A204.1 (cell line): Measurements from ENCODE around the gene SLC8A1.

Experiments used
- FAIRE-seq: peaks from 2 replicates; lab custom pipeline; 2012; peaks lifted over from hg19 to GRCh38; lab: Jason Lieb, UNC

Gene SLC8A1

DNA sequence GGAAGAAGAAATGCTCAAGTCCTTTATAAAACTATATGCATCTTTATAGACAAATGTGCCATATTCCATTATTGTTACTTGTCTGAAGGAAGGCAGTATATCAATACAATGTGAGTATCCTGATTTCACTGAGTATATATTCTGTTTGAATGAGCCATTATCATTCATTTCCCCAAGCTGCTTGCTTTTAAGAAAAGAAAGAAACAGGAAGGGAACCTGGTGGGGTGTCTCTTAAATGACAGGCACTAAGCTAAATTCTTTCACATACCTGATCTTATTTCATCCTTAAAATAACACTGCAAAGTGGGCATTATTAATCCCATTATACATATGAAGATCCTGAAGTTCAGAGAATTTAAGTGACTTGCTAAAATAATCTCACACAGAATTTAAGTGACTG, 307.9 kb downstream of the SLC8A1 start:
- FAIRE-seq: no peak

DNA sequence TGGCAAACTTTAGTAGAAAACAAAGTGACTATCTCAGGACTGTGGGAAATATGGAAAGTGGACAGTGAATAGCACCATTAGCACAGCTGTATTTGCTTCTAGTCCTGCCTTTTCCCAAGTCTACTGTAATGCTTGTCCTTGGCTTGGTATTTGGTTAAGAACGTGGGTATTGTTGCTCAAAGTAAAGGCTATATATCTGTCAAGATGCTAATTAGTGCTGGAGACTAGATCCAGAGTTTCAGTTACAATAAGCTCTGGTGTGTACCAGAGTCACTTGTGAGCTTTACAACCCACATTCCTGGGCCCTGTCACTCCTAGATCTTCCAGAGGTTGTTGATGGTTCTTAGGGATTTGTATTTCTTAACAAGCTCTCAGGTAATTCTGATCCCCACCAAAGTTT, 313.6 kb downstream of the SLC8A1 start:
- no peak for FAIRE-seq

DNA sequence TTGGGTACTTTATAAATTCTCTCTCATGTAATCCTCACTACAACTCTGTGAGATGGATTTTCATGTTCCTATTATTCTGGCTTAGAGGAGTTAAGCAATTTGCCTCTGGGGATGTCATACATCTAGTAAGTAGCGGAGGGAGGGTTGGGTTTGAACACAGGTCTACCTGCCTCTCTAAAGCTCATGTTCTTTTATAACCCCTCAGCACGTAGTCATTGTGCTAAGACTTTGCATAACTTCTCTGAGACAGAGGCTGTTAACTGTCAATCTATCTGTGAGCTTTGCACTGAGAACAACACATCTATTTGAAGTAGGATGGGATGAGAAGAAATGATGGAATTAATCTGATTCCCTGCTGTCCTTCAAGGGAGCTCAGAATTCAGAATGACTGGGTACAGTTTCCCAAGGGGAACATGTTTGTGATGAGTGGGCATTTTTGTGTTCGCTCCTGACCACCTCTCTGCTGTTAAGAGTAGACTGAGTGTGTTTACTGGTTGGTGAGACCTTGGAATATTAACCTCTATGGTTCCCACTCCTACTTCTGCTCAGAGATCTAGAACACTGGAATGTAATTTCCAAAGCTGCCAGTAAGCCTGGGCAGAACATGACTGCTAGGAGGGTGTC, 320.7 kb downstream of the SLC8A1 start:
- FAIRE-seq: no peak

DNA sequence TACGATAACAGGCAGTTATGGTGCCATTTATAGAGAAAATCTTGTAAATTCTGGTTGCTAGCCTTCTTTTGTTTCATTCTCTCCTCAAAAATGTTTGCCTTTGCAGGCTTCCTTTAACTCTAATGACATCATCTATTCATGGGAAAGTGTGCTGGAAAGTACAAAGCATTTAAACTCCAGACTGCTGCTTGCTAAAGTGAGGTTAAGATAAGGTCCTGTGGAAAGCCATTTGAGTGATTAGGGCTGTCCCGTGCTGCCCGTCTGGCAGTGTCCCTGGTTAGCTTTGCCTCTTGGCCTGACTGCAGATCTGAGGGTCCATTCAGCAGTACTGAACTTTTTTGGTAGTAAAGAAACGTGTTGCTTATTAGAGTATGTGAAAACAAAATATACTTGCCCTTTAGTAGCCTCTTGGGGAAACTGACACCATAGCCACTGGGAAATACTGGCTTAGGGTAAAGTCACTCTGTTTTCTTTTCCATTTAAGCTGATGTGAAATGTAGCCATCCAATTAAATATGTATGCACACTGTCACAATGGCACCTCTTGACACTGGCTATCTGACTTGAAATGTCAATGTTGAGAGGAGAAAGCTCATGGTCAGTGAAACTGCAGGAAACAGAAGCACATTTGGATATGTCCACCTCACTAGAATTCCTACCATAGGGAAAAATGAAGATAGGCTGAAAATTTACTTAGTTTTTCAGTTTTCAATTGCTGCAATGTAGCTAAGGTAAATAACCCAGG, 321.5 kb downstream of the SLC8A1 start:
- FAIRE-seq: no peak

DNA sequence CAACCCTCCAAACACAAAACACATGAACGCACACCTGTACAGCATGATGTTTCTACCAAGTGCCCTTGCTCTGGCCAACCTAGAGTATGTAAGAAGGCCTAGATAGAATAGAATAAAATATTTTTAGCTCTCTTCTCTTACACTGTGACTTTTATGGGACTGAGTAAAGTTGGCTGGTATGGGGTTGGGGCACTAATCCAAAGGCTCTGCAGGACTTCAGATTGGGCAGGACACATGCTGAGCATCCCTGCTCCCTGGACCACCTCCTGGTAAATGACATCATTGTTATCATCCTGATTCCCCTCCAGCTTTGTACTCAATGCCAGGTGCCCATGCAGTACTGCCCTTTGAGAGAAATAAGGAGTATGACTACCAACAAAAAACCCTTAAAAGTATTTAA, 322.2 kb downstream of the SLC8A1 start:
- no peak for FAIRE-seq

DNA sequence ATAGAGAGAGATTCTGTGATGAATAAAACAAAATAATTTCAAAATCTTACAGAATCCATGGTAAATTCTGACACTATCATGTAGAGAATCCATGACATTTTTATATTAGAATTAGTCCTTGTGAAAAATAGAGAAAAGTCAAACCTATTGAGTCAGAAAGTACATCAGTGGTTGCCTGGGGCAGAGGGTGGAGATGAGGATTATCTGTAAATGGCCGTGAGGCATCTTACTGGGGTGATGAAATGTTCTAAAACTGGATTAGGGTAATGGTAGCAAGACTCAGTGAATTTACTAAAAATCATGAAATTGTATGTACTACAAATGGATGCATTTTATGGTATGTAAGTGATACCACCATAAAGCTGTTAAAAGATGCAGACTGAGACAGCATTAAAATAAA, 323.1 kb downstream of the SLC8A1 start:
- FAIRE-seq: no peak

DNA sequence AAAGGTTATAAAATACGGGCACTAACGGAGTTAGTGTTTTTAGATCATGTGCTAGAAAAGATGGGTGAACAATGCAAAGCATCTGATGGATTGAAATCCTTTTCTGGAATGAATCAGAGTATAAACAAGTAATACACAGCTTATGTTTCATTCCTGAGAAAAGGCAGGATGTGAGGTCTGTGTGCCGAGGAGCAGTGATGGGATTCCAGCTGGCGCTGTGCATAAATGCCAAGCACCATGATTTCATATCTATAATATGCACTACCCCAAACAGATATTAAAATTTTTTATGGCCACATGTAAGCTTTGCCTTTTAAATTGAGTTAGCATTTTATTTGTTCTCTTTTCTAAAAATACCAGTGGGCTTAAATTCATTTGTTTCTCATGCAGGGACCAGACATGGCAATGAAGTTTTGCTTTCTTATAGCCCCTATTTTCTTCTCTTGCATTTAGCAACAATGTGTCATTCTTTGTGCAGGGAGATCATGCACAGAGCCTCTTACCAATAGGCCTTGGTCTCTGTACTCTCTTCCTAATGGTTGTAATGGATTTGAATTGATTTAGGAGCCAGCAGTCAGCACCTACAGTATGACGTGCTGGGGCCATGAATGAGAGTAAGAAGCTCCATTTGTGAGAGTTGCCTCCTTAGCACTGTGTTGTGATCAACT, 323.9 kb downstream of the SLC8A1 start:
- FAIRE-seq: no peak

DNA sequence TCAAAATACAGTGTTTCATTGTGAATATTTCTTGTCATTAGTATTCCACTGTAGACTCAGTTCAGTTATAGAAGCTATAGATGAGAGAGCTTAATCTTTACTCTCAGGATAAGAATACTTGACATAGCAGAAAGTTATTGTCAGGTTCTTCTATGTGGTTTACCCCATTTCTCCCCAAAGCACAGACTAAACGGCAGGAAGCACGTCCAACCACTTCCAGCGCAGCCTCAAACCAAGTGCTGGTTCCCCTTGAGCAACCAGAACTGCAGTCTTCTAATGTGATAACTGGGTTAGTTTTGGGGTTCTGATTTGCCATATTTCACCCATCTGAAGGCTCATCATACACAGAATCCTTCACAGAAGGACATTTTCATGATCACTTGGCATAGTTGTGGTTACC, 324.7 kb downstream of the SLC8A1 start:
- no peak for FAIRE-seq

DNA sequence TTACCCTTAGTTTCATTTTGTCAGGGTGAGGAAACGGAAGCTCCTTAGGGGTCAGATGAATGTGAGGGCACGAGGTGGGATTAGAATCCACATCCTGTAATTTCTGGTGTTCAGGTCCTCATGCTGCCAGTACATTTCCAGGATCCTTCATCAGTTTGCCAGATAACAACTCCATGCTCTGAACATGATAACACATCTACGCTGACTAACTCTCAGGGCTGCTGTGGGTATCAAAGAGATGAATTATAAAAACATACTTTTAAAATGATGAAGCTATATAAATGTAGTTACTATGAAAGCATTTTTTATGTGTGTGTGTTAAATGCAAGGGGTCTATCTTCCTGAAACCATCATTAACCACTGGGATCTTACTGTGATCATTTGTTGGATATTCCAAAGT, 325.9 kb downstream of the SLC8A1 start:
- no peak for FAIRE-seq

DNA sequence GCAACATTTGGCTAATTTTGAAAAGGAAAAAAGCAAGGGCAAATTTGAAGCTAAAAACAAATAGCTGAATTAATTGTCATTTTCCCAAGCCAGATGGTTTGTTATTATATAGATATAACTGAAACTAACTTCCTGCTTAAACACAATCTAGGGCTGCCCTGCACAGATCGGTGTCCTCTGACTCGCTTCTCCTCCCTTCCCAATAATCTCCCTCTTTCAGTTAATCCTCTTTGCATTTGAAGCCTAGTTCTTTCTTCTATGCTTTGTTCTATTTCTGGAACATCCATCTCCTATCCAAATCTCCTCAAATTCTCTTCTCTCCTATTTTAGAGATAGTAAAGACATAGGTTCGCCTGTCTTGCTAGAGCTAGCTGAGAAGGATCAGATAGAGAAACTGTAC, 328.1 kb downstream of the SLC8A1 start:
- FAIRE-seq: no peak

DNA sequence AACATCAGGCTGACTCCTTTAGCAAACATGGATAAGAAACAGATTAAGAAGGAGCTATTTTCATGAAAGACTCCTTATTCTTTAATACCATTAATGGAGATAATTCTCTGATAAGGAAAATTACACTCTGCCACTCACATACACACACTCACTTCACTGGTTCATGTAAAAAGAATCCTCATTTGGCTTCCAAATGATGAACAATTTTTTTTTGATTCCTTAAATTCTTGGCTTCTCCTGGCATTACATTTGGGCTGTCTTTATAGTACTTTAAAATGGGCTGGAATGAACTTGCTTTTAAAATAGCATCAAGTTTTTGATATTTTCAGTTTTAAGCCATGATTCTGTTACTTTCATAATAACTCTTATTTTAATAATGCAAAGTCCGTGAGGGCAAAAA, 328.6 kb downstream of the SLC8A1 start:
- FAIRE-seq: no peak

DNA sequence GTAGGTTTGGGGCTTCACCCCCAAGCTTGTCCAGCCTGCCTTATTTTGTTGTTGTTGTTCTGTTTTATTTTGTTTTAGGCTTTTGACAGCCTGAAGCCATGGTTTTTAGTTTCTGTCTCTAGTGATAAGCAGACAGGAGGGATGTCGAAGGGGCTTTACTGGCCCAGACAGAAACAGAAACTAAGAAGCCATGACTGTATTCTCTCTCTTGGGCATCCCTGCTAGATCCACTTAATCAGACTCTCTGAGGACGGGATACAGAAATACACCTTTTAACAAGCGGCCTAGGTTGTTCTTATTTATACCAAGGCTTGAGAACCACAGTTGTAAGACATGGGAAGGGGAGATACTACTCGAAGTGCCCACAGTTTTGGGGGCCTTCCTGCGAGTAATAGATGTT, 330.9 kb downstream of the SLC8A1 start:
- no peak for FAIRE-seq

DNA sequence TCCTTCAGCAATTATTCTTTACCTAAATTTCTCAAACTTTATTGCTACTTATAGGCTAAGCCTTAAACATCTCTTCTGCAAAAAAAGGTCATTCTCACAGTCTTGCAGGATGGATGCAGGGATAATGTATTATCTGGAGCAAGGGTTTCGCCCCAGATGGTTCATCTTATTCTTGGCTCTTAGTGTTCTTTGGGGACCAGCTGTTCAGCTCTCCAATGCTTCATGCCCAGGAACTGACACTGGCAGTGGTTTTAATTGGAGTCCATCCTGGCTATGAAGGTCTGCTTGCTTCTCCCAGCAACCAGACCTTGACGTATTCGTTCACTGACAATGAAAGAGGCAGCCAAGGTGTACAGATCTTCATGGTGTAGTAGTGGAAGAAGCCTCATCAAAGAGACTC, 331.9 kb downstream of the SLC8A1 start:
- no peak for FAIRE-seq

DNA sequence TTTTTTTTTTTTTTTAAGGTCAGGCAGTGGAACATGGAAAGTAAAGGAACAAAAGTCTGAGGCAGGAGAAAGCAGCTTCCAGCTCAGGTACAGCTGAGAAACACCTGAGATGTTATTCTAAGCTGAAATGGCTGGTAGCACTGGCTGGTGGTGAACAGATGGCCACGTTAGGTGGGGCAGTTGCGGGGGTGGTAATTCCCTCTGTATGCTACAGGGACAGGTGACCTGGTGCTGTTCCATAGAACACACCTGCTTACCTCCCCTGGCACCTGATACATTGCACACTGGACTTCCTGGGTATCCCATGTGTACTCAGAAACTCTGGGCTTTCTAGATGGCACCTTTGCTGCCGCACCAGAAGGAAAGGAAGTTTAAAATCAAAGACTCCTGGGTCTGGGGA, 333.3 kb downstream of the SLC8A1 start:
- FAIRE-seq: no peak

DNA sequence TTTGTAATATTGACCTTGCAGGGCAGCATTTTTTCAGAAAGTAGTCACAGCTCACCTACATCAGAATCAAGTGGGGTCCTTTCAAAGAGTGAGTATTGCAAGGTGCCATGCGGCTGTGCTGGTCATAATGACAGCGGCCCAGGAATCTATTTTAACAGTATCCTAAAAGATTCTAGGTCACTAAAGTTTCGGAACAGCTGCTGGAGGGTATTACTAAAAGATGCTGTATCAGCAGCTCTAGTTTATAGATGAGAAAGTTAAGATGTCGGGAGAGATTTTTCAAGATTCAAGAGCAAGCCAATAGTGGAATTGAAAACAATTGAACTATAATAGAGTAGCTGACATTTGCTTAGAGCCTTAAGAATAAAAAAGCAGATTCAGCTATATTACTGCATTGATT, 336.0 kb downstream of the SLC8A1 start:
- FAIRE-seq: no peak

DNA sequence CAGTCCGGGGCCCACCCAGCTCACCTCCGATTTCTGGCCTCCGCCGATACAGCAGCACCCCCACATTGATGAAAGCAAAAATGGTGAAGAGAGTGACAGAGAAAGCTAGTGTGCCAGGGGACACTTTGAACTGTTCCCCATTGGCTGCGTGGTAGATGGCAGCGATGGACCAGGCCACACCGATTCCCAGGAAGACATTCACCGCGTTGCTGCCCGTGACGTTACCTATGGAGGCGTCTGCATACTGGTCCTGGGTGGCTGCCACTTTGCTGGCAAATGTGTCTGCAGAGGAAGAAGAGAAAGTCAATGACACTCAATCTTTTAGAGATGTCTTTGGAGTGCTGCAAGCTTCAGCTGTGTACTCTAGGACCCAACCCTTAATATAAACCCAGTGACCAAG, 336.5 kb downstream of the SLC8A1 start:
- no peak for FAIRE-seq

DNA sequence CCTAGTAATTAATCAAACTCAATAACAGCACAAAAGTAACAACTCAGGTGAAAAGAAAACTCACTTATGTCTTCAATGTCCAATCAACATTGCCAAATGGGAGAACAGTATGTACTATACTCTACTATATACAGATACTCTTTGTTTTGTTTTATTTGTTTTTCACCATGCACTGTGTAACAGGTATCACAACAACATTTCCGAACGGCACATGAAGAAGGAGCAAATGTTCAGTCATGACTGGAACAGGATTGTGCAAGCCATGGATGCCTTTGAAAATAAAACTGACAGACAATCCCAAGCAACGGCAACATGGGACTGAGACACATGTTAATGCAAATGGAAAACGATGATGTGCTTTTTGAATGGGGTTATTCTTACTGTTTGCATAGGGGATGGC, 337.9 kb downstream of the SLC8A1 start:
- no peak for FAIRE-seq

DNA sequence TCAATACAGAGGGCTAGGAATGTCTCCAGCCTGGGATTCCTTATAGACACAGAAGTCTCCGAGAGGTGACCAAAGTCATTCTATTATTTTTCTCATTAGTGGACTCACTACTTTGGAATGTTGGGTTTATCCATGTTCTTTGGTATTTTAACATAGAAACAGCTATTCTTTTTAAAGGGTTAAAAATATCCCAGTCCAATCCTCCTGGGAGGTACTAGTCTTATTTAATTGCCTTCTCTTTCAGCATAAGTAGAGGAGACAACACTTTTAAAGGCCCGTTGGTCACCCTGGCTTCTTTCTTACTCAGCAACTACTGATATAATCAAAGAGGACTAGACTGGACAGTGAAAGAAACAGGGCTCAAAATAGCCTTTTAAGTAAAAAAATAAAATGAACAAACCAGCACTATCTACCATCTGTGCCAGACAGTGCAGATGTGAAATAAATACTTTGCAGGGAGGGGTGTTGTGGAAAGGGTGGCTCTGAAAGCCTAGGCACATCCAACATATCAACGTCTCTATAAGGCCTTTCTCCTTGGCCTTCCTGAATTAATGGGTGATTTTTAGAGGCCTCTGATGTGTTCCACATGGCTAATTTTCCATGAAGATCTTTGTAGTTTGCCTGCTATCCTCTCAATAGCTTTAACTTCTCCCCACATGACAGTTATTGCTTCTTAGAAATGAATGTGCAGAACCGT, 338.5 kb downstream of the SLC8A1 start:
- FAIRE-seq: no peak

DNA sequence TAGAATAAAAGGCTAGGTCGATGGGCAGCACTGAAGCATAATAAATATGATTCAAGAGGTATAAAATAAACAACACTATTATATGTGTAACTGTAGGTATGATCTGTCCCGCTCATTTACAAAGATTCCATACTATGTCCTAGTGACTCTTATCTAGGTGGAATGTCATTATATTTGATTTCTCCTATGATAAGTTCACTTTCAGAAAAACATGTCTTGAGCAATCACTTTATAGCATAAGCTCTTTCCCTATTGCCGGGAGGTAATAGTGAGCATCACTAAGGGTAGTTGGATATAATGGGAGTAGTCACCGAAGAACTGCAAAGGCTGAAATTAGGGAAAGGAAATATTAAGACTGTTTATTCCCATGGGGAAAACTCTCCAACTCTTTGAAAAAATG, 342.5 kb downstream of the SLC8A1 start:
- no peak for FAIRE-seq

DNA sequence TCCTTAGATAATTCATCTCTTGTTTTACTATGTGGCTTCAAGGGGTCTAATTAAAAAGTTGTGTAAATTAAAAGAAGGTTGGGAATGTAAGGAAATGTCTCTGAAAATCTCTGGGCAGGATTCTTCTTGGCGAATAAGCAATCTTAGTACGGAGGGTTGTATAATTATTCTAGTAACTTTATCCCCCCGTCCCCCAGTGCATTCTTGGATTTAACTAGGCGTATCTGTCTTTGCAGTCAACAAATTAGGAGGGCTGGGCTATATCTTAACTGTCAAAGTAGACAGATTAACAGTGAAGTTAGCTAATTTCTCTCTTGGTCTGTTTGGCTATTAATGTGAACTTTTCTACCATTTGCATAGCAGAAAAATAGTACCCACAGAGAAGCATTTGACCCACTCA, 343.0 kb downstream of the SLC8A1 start:
- FAIRE-seq: no peak

DNA sequence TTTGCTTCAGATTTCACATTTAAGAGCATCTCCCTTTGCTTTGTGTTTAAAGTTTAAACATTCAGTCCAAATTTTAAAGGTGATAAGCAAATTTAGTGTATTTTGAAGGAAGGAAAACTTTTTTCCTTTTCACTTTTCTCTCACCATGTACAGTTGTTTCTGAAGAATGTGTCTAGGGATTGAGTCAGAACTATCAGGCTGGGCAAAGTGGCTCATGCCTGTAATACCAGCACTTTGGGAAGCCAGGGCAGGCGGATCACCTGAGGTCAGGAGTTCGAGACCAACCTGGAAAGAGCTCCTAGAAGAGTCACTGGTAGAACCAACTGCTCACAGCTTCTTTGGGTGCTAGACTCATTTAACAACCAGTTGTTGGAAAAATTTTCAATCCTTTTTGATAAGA, 345.8 kb downstream of the SLC8A1 start:
- no peak for FAIRE-seq

DNA sequence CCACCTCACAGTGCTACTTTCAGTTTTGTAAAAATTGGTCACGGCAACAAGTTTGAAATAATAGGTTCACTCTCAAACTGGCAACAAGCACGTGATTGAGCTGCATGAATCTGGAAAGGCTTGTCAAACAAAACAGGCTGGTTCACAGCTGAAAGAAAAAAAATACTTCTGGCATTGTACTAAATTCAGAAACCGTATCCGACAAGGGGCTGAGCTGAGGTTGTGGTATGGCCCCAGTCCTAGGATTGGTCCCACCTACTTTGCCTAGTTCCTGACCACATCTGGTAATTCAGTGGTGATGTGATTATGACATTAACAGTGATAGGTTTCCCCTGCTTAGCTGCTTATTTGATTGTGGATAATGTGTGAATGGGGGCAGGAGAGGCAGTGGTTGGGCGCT, 346.3 kb downstream of the SLC8A1 start:
- FAIRE-seq: no peak

DNA sequence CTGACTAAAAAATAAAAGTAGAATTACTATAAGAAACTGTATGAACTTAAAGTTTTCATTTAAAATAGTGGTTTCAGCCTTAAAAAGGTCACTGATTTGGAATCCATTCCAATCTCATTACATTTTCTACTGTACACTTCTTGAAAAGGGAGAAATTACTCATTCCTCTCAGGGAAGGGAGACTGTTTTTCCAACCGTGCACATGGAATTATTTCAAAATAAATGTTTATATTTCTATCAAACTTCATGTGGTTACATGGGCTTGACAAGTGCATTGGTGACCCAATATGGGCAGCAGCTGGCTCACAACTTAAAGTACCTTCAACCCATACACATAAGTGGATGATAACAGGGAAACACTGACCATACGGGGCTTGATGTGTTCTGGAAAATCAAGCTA, 348.3 kb downstream of the SLC8A1 start:
- FAIRE-seq: no peak
